AG08396 (cell line): ENCODE data around the gene TRA2A.
A peak's percentile ranks its signal among the peaks of the same experiment; 100 is the strongest.
"Not testable (repeated sequence)": the region's sequence is repeated elsewhere in the genome, so short reads cannot be mapped to it uniquely, and the experiment has no call there.

Experiments used
- DNase-seq: peaks from one replicate; pipeline ENCODE4 v3.0.0; 2012; ENCODE audit warnings: low spot score, mixed read lengths

The TRA2A gene

GRCh38 chr7:23531794-23532489 lies at the start of gene TRA2A:
Gene TRA2A, minus strand, starts transcription at chr7:23531981. Its CDS starts 157 bp downstream, at chr7:23531824.
- peak; percentile 95 for DNase-seq

- peak; percentile 79 for DNase-seq
Measured at GRCh38 chr7:23570592-23571200, 38.9 kb upstream of the TRA2A start.

- DNase-seq, result no peak
Measured at GRCh38 chr7:23558303-23558702, 26.5 kb upstream of the TRA2A start.

- no peak for DNase-seq
Measured at GRCh38 chr7:23547662-23548061, 15.9 kb upstream of the TRA2A start.

- peak; percentile 83 for DNase-seq
Measured at GRCh38 chr7:23546897-23547572, 15.3 kb upstream of the TRA2A start.

- no peak for DNase-seq
Measured at GRCh38 chr7:23545493-23545892, 13.7 kb upstream of the TRA2A start.

GRCh38 chr7:23544913-23545354 lies 13.2 kb upstream of the TRA2A start:
- no peak for DNase-seq

GRCh38 chr7:23542752-23543151 lies 11.0 kb upstream of the TRA2A start:
- DNase-seq, result no peak

GRCh38 chr7:23539494-23539907 lies 7.7 kb upstream of the TRA2A start:
- DNase-seq, result no peak

- DNase-seq, result no peak
Measured at GRCh38 chr7:23538301-23538700, 6.5 kb upstream of the TRA2A start.

GRCh38 chr7:23533238-23533604 lies 1.4 kb upstream of the TRA2A start:
- no peak for DNase-seq

- DNase-seq, result no peak
Measured at GRCh38 chr7:23532490-23533237, 883 bp upstream of the TRA2A start.

GRCh38 chr7:23531050-23531793 lies 559 bp downstream of the TRA2A start:
- peak; percentile 65 for DNase-seq

- peak; percentile 28 for DNase-seq
Measured at GRCh38 chr7:23530405-23530804, 1.4 kb downstream of the TRA2A start.

- DNase-seq, result no peak
Measured at GRCh38 chr7:23529262-23529859, 2.4 kb downstream of the TRA2A start.

GRCh38 chr7:23525611-23526010 lies 6.2 kb downstream of the TRA2A start:
- DNase-seq, result not testable (repeated sequence)

- DNase-seq, result no peak
Measured at GRCh38 chr7:23524473-23524872, 7.3 kb downstream of the TRA2A start.

GRCh38 chr7:23523486-23524075 lies 8.2 kb downstream of the TRA2A start:
- no peak for DNase-seq

- DNase-seq, result no peak
Measured at GRCh38 chr7:23520582-23520981, 11.2 kb downstream of the TRA2A start.

GRCh38 chr7:23514755-23515154 lies 17.0 kb downstream of the TRA2A start:
- no peak for DNase-seq

GRCh38 chr7:23513746-23514145 lies 18.0 kb downstream of the TRA2A start:
- not testable (repeated sequence) for DNase-seq
